Islet precursor cell (in vitro differentiated cells): ENCODE measurements around the gene INAFM1.
A peak's percentile ranks its signal among the peaks of the same experiment; 100 is the strongest.

Experiments used
- DNase-seq: peaks from one replicate; pipeline ENCODE4 v3.0.0-alpha.2; 2018

Gene INAFM1

DNA sequence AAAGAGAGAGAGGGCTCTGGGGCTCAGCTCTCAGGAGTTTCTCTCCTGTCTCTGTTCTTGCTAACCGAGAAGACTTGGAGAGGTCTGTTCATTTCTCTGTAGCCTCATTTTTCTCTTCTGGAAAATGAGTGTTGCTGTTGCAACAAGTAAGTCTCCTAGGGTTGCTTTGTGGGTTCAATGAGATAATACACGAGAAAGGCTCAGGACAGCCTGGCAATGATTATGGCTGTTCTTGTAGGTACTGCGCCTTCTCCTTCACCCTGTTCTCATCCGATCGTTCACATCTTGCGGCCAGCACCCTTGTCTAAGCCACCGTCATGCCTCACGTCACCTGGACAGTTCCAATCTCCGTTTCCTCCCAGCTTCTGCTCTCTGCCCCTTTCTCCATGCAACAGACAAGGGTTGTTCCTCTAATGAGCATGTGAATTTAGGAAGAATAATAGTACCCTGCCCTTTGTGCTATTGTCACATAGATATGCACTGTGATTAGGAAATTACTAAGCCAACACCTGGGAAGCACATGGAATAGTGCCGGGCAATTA is 39.1 kb downstream of the INAFM1 start:
- DNase-seq: no peak

DNA sequence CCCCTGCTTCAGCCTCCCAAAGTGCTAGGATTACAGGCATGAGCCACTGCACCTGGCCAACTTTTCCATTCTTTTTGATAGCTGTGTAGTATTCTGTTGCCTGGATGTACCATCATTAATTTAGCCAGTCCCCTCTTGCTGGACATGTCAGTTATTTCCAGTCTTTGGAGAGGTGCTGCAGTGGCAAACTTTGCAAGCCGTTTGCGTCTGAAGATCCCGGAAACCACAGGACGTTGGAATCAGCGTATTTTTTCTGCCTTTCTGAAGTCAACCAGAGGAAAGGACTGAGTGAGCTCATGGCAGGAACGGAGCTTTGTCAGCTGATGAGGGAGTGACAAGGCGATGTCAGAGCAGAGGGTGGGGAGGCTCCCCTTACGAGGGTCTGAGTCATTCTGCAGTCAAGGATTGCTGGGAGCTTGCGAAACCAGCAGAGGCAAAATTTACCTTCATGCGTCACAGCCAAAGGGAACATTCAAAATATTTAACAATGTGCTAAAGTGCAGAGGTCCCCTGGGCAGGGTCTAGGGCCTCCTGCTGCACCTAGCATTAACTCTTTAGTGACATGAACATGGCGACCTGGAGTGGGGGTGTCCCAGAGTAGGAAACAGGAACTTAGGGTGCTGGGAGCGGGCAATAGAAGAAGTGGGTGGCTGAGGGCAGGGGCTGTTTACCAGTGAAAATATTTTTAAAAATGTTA is 40.6 kb downstream of the INAFM1 start:
- DNase-seq: peak; percentile 93

- DNase-seq: no peak
These were observed 41.8 kb downstream of the INAFM1 start for GRCh38 chr19:47316513-47316912.

DNA sequence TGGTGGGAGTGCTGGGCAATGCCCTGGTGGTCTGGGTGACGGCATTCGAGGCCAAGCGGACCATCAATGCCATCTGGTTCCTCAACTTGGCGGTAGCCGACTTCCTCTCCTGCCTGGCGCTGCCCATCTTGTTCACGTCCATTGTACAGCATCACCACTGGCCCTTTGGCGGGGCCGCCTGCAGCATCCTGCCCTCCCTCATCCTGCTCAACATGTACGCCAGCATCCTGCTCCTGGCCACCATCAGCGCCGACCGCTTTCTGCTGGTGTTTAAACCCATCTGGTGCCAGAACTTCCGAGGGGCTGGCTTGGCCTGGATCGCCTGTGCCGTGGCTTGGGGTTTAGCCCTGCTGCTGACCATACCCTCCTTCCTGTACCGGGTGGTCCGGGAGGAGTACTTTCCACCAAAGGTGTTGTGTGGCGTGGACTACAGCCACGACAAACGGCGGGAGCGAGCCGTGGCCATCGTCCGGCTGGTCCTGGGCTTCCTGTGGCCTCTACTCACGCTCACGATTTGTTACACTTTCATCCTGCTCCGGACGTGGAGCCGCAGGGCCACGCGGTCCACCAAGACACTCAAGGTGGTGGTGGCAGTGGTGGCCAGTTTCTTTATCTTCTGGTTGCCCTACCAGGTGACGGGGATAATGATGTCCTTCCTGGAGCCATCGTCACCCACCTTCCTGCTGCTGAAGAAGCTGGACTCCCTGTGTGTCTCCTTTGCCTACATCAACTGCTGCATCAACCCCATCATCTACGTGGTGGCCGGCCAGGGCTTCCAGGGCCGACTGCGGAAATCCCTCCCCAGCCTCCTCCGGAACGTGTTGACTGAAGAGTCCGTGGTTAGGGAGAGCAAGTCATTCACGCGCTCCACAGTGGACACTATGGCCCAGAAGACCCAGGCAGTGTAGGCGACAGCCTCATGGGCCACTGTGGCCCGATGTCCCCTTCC is 45.5 kb downstream of the INAFM1 start:
- DNase-seq: no peak

DNA sequence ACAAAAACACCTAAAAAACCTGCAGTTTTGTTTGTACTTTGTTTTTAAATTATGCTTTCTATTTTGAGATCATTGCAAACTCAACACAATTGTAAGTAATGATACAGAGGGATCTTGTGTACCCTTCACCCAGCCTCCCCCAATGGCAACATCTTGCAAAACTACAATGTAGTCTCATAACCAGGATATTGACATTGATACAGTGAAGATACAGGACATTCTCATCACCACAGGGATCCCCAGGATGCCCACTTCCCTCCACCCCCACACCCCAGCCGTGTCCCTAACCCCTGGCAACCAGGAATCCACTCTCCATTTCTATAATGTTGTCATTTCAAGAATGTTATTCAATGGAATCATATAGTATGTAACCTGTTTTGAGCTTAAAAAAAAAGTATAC is 46.9 kb downstream of the INAFM1 start:
- DNase-seq: no peak

DNA sequence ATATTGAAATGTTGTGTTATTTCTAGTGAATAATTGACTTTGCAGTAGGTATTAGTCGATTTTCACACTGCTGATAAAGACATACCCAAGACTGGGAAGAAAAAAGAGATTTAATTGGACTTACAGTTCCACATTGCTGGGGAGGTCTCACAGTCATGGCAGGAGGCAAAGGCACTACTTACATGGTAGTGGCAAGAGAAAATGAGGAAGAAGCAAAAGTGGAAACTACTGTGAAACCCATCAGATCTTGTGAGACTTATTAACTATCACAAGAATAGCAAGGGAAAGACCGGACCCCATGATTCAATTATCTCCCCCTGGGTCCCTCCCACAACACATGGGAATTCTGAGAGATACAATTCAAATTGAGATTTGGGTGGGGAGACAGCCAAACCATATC is 47.4 kb downstream of the INAFM1 start:
- DNase-seq: no peak

GRCh38 chr19:47323409-47323808 is 48.7 kb downstream of the INAFM1 start:
- DNase-seq: no peak

DNA sequence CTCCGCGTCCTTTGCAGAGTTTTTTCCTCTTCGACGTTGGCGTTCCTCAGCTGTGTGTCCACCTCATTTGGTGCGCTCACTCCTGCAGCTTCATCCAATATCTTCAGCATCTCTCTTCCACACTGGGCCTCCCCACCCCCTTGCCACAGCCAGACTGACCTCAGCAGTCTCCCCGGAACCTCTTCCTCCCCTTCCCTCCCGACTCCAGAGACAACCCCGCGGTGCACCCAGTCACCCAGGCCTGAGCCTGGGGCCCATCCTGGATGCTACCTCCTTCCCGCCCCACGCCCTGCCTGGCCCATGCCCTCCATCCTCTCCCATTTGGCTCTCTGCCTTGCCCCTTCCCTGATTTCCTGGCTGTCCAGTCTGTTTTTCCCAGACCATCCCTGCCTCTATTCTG is 49.2 kb downstream of the INAFM1 start:
- no peak for DNase-seq

DNA sequence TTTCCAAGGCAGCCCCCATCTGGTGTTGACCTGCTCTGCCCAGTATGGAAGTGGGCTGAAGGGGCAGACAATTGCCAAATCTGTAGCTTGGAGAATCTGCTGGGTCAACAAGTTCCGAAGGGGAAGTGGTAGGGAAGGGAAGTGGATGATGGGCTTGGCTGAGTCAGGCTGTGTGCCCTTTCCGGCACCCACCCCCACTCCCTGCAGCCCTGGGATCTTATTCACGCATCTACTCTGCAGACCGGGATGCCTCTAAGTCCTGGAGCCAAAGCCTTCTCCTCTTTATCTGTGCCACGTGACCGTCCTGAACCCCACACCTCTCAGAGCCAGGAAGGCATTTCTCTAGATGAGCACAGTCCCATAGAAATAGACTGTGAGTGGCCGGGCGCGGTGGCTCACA is 49.8 kb downstream of the INAFM1 start:
- no peak for DNase-seq
